GM11168 (cell line): ENCODE measurements around the gene APLP2.

Source experiments
- in situ Hi-C: fragments of 300-500 bp; cut with MboI; formaldehyde crosslinking; loops from one replicate; pipeline ENCODE4 v1.12.0; 2022; ENCODE audit warnings: low sequenced_read_pairs; ENCODE audit not compliant: unreplicated experiment

Gene APLP2

GRCh38 chr11:130054966-130055365 is 14.7 kb upstream of the APLP2 start:
- in situ Hi-C loops: no loop called here

DNA sequence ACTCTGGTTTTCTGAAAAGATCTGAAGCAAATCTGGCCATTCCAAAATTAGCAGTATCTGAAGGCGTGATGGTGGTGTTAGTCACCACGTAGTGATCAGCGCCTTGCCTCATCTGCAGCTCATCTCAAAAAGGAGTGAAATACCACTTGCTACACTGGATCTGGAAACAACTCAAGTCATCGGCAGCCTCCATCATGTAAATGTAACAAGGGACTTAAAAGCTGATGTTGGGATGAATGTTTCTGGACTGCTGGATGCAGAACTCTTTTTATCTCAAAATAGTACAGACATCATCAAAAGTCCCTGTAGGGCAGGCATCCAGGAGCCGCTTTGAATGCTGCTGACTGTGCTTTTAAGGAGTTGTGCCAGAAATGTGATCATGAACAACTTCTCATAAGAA is 14.1 kb upstream of the APLP2 start:
- in situ Hi-C loops: no loop called here

DNA sequence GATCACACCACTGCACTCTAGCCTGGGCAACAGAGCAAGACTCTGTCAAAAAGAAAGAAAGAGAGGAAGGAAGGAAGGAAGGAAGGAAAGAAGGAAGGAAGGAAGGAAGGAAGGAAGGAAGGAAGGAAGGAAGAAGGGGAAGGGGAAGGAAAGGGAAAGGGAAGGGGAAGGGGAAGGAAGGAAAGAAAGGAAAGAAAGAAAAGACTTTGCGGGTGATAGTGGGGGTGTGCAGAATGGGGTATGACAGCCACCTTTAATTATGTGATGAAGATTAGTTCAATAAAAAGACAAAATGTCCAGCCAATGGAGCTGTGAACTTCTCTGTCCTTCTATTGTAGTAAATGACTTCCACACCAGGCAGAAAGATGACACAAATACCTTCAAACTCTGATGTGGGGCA is 8.7 kb upstream of the APLP2 start:
- in situ Hi-C loops: no loop called here

- in situ Hi-C loops: no loop called here
Observed at GRCh38 chr11:130062026-130062425, 7.7 kb upstream of the APLP2 start.

DNA sequence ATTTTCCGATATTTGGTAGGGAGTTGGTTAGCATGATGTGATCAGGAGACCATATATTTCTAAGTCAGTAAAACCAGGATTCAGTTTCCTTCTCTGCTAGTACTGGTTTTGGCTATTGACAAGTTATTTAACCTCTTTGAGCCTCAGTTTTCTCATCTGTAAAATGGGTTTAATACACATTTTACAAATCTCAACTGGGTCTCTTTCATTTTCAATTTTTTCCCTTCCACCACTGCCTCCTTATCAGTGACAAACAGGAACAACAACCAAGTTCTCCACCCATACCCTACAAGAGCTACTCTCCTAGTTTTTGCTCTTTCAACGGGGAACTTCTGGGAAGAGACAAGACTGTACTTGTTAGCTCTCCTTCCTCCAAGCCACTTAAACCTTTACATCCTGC is 6.2 kb upstream of the APLP2 start:
- in situ Hi-C loops: no loop called here

DNA sequence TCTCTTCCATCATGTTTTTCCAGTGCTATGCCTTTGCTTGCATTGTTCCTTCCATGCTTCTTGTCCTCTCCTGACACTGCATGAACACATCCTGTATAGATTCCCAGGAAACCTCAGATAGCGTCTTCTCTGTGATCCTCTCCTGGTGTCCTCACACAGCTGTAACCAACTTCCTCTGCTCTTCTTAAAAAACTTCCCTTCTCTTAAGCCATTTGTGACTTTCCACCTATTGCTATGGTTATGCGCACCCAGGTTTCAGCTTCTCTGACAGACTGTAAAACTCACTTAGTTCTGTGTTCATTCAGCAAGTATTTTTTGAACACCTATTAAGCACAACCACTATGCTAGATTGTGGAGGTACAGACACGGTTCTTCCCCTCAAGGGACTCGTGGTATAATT is 5.1 kb upstream of the APLP2 start:
- in situ Hi-C loops: no loop called here

GRCh38 chr11:130066338-130066737 is 3.4 kb upstream of the APLP2 start:
- in situ Hi-C loops: no loop called here

DNA sequence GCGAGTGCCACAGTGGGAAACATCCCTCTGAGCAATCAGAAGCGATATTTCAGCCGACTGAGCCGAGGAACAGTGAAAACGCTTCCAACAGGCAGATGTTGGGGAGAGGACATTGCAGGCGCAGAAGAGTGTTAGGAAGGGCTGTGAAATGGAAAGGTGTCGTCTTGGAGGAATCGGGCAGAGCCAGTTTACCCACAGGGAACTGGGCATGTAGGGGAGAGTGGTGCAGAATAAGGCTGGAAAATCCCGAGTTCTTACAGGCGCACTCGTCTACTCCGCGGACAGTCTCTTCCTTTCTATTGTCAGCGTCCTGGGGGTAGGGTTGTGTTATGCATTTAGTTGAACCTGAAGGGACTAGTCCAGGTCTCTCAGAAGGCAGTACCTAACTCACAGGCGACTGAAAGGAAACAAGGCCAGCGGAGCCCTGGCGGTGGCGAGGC is 1.1 kb upstream of the APLP2 start:
- in situ Hi-C loops: no loop called here

DNA sequence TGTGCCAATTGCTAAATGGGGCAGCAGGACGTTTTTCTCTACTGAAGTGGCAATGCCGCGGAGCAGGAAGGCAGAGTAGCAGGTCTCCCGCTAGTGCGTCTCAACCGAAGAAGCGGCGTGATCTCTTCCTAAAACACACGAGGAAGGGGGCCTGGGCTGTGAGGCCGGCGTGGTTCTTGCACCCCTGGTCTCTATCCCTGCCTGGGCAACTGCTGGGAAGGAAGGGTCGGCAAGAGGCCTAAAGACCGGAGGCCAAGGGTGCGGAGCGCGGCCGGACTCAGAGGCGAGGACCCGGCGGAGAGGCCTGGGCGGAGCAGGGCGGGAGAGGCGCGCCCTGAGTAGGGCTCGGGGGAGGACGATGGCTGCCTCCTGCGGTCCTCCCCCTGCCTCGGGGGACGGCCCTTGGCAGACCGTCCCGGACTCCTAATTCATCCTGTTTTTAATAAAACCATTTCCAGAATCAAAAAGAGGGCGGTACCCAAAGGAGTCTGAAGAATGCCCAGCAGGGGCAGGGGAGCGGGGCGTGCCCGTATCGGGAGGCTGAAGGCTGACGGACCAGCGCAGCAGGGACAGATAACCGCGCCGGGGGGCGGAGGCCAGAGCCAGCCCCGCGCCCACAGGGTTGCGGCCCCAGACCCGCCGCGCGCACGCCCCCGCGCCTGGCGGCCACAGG is 572 bp upstream of the APLP2 start:
- in situ Hi-C loops: no loop called here

DNA sequence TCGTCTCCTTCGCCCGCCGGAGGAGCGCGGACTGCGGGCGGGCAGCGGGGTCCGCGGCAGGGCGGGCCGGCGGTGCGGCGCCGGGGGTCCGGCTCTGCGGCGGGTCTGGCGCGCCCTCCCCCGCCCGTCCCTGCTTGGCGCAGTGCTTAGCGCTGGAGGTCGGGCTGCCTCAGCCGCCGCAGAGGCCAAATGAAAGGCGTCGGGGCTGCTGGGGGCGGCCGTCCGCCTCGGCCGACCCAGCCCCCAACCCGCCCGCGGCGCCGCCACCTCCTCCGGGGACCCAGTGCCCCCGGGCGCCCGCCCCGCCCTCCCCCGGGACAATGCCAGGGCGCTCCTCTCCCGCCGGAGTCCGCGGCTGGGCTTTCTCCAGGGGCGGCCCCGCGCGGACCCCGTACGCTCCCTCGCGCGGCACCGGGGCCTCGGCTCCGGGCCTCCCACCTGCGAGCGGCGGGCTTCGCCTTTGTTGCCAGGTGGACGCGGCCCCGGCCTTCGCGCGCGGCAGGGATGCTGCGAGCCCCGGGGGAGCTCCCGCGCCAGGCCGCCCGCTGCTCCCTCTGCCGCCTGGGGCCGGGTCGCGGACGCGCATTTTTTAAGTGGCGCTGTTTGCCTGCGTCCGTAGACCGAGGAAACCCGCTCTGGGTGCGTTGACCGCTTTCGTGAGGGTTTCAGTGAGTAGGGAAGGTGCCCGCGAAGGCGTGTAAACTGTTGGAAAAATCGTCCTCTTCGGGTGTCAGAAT is 583 bp downstream of the APLP2 start:
- in situ Hi-C loops: no loop called here

- in situ Hi-C loops: no loop called here
Observed at GRCh38 chr11:130070846-130071200, 1.1 kb downstream of the APLP2 start.

DNA sequence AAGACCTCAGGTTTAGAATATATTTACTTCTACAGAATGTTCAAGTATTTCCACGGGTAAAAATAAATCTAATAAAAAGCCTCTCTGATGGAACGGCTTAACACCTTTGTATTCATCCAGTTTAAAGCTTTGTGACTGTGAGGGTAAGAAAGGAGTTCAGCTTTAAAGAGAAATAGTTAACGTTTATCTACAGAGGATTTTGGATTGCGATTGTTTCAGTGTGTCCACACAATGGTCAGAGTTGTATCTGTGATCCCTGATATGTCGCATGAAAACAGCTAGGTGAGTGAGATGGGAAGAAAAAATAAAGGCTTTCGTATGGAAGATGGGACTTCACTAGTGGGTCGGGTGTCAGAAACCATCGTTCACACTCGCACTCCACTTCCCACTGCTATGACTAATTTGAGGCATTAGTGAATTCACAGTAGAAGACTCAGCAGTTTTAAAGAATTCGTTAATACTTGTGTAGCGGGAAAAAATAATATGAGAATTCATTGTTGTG is 1.6 kb downstream of the APLP2 start:
- in situ Hi-C loops: no loop called here

DNA sequence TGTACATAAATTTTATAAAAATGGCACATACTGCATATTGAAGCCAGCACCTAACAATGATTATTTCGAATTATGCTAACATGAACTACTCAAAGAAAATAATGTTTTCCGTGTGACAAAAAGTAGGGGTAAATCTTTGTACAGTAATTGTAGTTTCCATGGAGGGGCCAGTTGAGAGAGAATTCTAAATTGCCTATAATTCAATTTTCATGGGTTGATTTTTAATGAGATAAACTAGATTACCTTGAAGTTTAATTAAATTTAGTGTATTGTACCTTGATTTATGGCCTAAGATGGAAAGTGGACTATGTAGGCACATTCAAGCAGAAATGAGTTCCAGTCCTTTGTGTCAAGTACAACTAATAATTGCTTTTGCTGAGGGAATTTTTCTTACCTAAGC is 5.0 kb downstream of the APLP2 start:
- in situ Hi-C loops: no loop called here

DNA sequence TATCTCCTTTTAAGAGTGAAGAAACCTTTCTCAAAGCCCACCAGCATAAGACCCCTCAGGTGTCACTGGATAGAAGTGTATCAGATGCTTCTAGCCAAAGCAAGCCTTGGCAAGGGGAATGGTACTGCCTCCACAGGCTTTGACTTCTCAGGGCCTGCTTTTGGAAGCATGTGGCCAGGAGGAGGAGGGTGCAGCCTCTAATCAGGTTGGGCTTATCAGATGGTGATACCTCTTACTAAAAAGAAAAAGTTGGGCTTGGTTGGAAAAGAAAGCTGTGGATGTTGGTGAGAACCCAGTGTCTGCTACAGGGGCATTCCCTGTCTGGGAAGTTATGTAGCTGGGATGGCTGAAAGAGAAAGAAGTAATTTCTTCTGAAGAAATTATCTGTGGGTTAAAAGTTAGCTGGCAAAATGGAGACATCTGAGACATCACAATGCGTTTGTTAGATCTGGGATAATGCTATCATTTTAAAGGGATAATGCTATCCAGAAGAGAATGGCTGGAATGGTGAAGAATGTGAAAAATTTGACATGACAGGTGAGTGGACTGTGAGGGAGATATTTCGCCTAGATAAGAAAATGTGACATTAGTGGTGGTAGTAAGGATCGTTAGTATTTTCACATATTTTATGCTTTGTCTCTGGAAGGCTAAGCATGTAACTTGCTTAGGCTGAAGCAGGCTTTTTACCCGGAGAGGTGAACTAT is 7.2 kb downstream of the APLP2 start:
- in situ Hi-C loops: no loop called here

DNA sequence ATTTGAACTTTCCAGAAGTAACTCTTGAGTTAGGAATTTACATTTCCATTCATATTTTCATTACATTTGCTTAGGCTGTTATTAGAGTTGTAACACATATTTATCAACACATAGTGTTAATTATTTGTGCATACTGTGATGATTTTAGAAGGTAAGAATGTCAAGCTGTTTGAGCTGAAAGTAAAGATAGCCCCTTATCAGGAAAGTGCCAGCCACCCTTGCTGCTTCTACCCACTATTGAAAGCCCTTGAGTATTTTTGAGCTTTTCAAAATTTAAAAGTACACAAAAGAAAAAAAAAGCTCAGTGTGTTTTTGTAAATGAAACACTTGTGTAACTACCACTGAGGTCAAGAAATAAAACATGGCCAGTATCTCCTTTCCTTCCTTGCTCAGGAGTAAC is 8.0 kb downstream of the APLP2 start:
- in situ Hi-C loops: no loop called here

- in situ Hi-C loops: no loop called here
Observed at GRCh38 chr11:130078080-130078479, 8.4 kb downstream of the APLP2 start.

DNA sequence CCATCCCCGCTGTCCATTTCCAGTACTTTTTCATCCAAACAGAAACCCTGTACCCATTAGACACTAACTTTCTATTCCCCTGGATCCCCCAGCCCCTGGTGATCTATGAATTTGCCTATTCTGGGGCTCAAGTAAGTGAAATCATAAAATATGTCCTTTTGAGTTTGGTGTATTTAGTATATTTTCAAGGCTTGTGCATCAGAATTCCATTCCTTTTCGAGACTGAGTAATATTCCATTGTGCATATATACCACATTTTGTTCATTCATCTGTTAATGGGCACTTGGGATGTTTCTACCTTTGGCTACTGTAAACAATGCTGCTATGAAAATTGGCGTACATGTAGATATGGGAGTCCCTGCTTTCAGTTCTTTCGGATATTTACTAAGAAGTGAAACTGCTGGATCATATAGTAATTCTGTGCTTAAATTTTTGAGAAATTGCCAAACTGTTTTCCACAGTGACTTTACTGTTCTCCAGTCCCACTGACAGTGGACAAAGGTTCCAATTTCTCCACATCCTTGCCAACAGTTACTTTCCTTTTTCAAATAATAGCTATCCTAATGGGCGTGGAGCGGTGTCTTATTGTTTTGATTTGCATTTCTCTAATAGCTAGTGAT is 16.1 kb downstream of the APLP2 start:
- in situ Hi-C loops: no loop called here

DNA sequence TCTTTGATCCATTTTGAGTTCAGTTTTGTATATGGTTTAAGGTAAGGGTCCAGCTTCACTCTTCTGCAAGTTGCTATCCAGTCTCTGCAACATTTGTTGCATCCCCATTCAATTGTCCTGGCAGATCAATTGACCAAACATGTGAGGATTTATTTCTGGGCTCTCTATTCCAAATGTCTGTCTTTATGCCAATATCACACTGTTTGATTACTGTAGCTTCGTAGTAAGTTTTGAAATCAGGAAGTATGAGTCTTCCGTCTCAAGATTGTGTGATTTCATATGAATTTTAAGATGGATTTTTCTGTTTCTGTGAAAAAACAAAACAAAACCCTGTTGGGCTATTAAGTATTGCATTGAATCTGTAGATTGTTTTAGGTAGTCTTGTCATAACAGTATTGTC is 17.0 kb downstream of the APLP2 start:
- in situ Hi-C loops: no loop called here

DNA sequence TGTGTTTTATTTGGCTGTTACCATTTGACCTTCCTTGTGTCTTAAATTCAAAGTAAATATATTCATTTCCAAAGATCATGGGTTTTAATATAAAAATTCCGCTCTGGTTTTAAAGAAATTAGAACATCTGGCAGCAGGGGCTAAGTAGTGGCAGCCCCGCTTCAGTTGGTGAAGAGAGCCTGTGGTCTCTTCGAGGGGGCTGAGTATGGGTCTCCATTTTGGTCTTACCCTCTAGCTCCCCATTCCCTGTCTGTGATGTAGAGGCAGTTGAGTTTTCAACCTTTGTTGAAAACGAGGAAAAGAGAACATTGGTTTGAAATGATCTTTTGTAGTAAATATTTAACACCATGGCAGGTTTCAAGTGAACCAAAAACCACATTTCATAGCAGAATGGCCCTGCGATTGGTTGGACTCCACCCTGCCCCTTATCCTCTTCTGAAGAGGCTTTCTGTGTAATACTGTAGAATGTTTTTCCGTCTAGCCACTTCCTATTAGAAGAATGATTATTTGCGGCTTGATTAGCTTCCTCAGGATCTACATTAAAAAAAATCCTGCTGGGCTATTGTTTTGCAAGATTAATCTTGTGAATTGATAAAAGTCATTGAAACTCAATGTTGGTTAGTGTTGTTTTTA is 17.7 kb downstream of the APLP2 start:
- in situ Hi-C loops: no loop called here

DNA sequence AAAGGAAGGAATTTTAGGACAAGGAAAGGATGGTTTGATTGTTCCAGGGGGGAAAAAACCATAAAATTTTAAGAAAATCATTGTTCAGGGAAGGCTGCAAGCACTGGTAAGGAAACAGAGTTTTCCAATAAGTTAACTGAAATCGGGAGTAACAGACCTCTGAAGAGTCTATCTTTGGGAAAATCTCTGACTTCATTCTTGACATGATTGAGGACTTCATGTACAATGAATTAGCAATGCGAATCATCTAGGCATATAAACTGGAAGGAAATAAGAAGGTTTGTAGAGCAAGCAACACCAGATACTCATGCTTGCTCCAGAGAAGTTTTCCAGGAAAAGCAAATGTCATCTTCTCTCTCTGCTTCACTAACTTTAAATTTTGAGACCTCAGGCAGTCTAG is 18.5 kb downstream of the APLP2 start:
- in situ Hi-C loops: no loop called here
